Neural cell (in vitro differentiated cells): ENCODE data around the gene PTPRG.

ENCODE experiments used
- CTCF ChIP-seq: fragments of 450-650 bp; IDR thresholded peaks from 2 replicates; pipeline ENCODE4 v1.5.1; 2014; ENCODE audit warnings: antibody characterized with exemption, mild to moderate bottlenecking, moderate library complexity; ENCODE audit not compliant: poor library complexity, severe bottlenecking
- EP300 ChIP-seq: fragments of 450-650 bp; conservative IDR thresholded peaks from 2 replicates; pipeline ENCODE4 v1.6.1; 2014; ENCODE audit warnings: antibody characterized with exemption, mild to moderate bottlenecking, moderate library complexity; ENCODE audit not compliant: poor library complexity, severe bottlenecking
- EZH2 ChIP-seq: fragments of 200-600, 300-800 bp; shearing (Covaris generic), sonication (generic); IDR thresholded peaks from 2 replicates; pipeline ENCODE4 v1.6.1; 2014; ENCODE audit warnings: antibody characterized with exemption, low read length, borderline replicate concordance, mild to moderate bottlenecking; ENCODE audit not compliant: insufficient read depth, poor library complexity, severe bottlenecking
- MXI1 ChIP-seq: fragments of 450-650 bp; conservative IDR thresholded peaks from 2 replicates; pipeline ENCODE4 v1.6.1; 2014; ENCODE audit warnings: antibody characterized with exemption, mild to moderate bottlenecking; ENCODE audit not compliant: poor library complexity, severe bottlenecking
- POLR2AphosphoS5 ChIP-seq: IDR thresholded peaks from 2 replicates; pipeline ENCODE4 v1.6.1; 2012
- RAD21 ChIP-seq: fragments of 450-650 bp; conservative IDR thresholded peaks from 2 replicates; pipeline ENCODE4 v1.6.1; 2014; ENCODE audit warnings: antibody characterized with exemption, mild to moderate bottlenecking, moderate library complexity

GRCh38 chr3:62323241-62323640 lies 761.9 kb downstream of the PTPRG start:
- TF ChIP-seq CTCF (no peak), EZH2 (no peak), POLR2AphosphoS5 (no peak), MXI1 (no peak), RAD21 (no peak), EP300 (no peak)
